Measurements from ENCODE around the gene WNT4. TPM values are rescaled to one million over a fixed set of nuclear protein-coding genes. Genes with fewer than 3 reads are reported as not detected.

WNT4 gene
- total and polyA plus RNA-seq, 10 of the 15 experiments (the other 5 are each of a cell fraction or from before 2014, with no cell fraction given), result 0.01 TPM; not detected in 9

GRCh38 chr1:22102746-22103145 is 40.2 kb downstream of the WNT4 start (continued):
- TF ChIP-seq HSF1 (IDR thresholded peaks at IDR 0.05; ENCODE audit: low read depth, low read length), result no peak

GRCh38 chr1:22101995-22102394 is 40.9 kb downstream of the WNT4 start:
- in situ Hi-C loops (cut with MboI) (no loop called here), intact Hi-C loops (cut with micrococcal nuclease; ENCODE audit: unreplicated experiment) (no loop called here)
- H3K79me2 ChIP-seq (ENCODE audit: control insufficient read depth, insufficient read depth, low read length), result peaks cover 17% of the 10 kb centered on the region
- peaks cover 7% of the 10 kb centered on the region; the same call in 1 of the 2 replicates for H4K20me1 ChIP-seq (ENCODE audit: control insufficient read depth, insufficient read depth)
- peaks cover 28% of the 10 kb centered on the region for H3K4me1 ChIP-seq (ENCODE audit: control insufficient read depth, insufficient read depth, low read length)
- no peak overlapping the region for H2AFZ ChIP-seq (ENCODE audit: control insufficient read depth, low read depth, low read length)
- FAIRE-seq (no peak), DNase-seq (ENCODE audit: low read depth, low spot score) (no peak), ATAC-seq (no peak)
- SMC1A ChIA-PET (ENCODE audit: uncharacterized antibody, unreplicated experiment), result interaction anchor here (1.5 to 1.6 kb wide), 2 partner anchors 35 to 48 kb away, joined by 3 to 4 read pairs; no protein-coding TSS in a partner anchor
- POLR2A ChIA-PET, result no interaction called here
- CTCF ChIA-PET, result interaction anchor here (1.4 to 2.4 kb wide), 3 partner anchors 8 to 78 kb away, joined by 5 to 9 read pairs (median 6); no protein-coding TSS in a partner anchor
- no peaks in the 10 kb centered on the region for H3K9me3 ChIP-seq (replicated peaks; ENCODE audit: control insufficient read depth, insufficient read depth, low read length)
- no peak overlapping the region for H3K9ac ChIP-seq (ENCODE audit: control insufficient read depth, insufficient read depth, low read length)
- H3K27ac ChIP-seq (ENCODE audit: control insufficient read depth, insufficient read depth), result no peak overlapping the region
- no peaks in the 10 kb centered on the region for H3K27me3 ChIP-seq (replicated peaks in 1 of 2; ENCODE audit: control insufficient read depth in 2 of 2, insufficient read depth in 2 of 2, low read length in 1 of 2)
- no peak overlapping the region for H3K4me2 ChIP-seq (ENCODE audit: control insufficient read depth, insufficient read depth)
- TF ChIP-seq KAT2A (conservative IDR thresholded peaks at IDR 0.05; ENCODE audit: control insufficient read depth, low read depth, low read length), result no peak
- no peak for TF ChIP-seq IKZF1 (conservative IDR thresholded peaks at IDR 0.05)
- TF ChIP-seq SMAD5 (IDR thresholded peaks at IDR 0.05; ENCODE audit: low read depth), result no peak
- no peak for TF ChIP-seq E2F4 (IDR thresholded peaks at IDR 0.05; ENCODE audit: low read depth, low read length)
- no peak for TF ChIP-seq REST (IDR thresholded peaks at IDR 0.05; ENCODE audit: low read depth, low read length)
- TF ChIP-seq RELB (IDR thresholded peaks at IDR 0.05; ENCODE audit: low read depth), result no peak
- no peak for TF ChIP-seq POLR2A (IDR thresholded peaks at IDR 0.05; ENCODE audit: low read depth, low read length)
- TF ChIP-seq BACH1 (IDR thresholded peaks at IDR 0.05; ENCODE audit: borderline replicate concordance), result no peak
- TF ChIP-seq ZNF24 (IDR thresholded peaks at IDR 0.05), result no peak
- TF ChIP-seq E2F8 (IDR thresholded peaks at IDR 0.05; ENCODE audit: low read depth, partially characterized antibody), result no peak
- no peak for TF ChIP-seq CREM (IDR thresholded peaks at IDR 0.05; ENCODE audit: low read depth)
- WGBS (ENCODE audit: insufficient coverage, insufficient replicate concordance, low lambda C conversion rate, missing lambda C conversion rate), result 99% methylated on average over 8 of the region's 8 CpGs
- no TSS peak for BruUV-seq (replicated peaks)
- RAD21 ChIA-PET (ENCODE audit: unreplicated experiment), result interaction anchor here (1.6 kb wide), 1 partner anchor 75 kb away, joined by 3 read pairs; no protein-coding TSS in a partner anchor
- no peak overlapping the region for H3K4me3 ChIP-seq
- H3K36me3 ChIP-seq (ENCODE audit: control insufficient read depth in 2 of 2, insufficient read depth in 2 of 2, low read length in 1 of 2), result peaks cover 3 to 18% of the 10 kb centered on the region in 2 experiments; a peak in 3 of 4 replicates
